Natural killer cell (primary cell): ENCODE measurements around the gene MSANTD2. TPM values are rescaled to one million over a fixed set of nuclear protein-coding genes. Genes with fewer than 3 reads are reported as not detected.

Experiments
- ATAC-seq, 3 donors: fragments of 150-1000 bp in 2 of 3; fragments of 200-7000 bp in 1 of 3; cut with Tn5 transposase; 1 replicate in 1 of 3; 2 replicates in 2 of 3; pipeline ENCODE4 v1.10.0; 2021; ENCODE audit warnings: mild to moderate bottlenecking in 2 of 3, moderate library complexity in 2 of 3
- DNase-seq, 2 donors: peaks; one replicate each; pipeline versions ENCODE4 v3.0.0 to v3.0.0-alpha.2; 2013 to 2021; ENCODE audit warnings: mixed read lengths in 1 of 2
- H3K27ac ChIP-seq: one replicate; pipeline ENCODE4 v1.5.1; 2013; ENCODE audit warnings: mild to moderate bottlenecking, low read length
- H3K27me3 ChIP-seq: one replicate; pipeline ENCODE4 v1.6.1; 2013; ENCODE audit warnings: low read length; ENCODE audit not compliant: control insufficient read depth, insufficient read depth
- H3K36me3 ChIP-seq: one replicate; pipeline ENCODE4 v1.6.1; 2013; ENCODE audit warnings: low read length; ENCODE audit not compliant: control insufficient read depth, insufficient read depth
- H3K4me1 ChIP-seq: one replicate; pipeline ENCODE4 v1.6.1; 2013; ENCODE audit warnings: low read length; ENCODE audit not compliant: control insufficient read depth, insufficient read depth
- H3K4me3 ChIP-seq: one replicate; pipeline ENCODE4 v1.5.1; 2013; ENCODE audit warnings: low read length
- H3K9me3 ChIP-seq: one replicate; pipeline ENCODE4 v1.6.1; 2013; ENCODE audit warnings: low read length; ENCODE audit not compliant: control insufficient read depth, insufficient read depth
- H3K27ac Mint-ChIP-seq, 2 donors: one replicate each; pipeline ENCODE4 v1.8.0; 2022; ENCODE audit warnings: mild to moderate bottlenecking in 2 of 2, mixed read lengths in 2 of 2, moderate library complexity in 1 of 2
- H3K27me3 Mint-ChIP-seq, 2 donors: one replicate each; pipeline ENCODE4 v1.8.0; 2022; ENCODE audit warnings: low read depth in 2 of 2, mixed read lengths in 2 of 2
- H3K36me3 Mint-ChIP-seq: one replicate; pipeline ENCODE4 v1.8.0; 2022; ENCODE audit warnings: mixed read lengths
- H3K4me1 Mint-ChIP-seq, 2 donors: one replicate each; pipeline ENCODE4 v1.8.0; 2022; ENCODE audit warnings: mixed read lengths in 2 of 2
- H3K4me3 Mint-ChIP-seq: one replicate; pipeline ENCODE4 v1.8.0; 2022; ENCODE audit warnings: mild to moderate bottlenecking, moderate library complexity, mixed read lengths
- H3K9me3 Mint-ChIP-seq, 2 donors: one replicate each; pipeline ENCODE4 v1.8.0; 2022; ENCODE audit warnings: mixed read lengths in 2 of 2
- CTCF ChIP-seq: fragments of 200-600 bp; IDR thresholded peaks from one replicate; pipeline ENCODE4 v1.8.0; 2022; ENCODE audit warnings: antibody characterized with exemption
- WGBS: methylation state at CpG from one replicate; pipeline ENCODE4 v1.1.7; 2013; ENCODE audit warnings: missing lambda C conversion rate; ENCODE audit not compliant: insufficient coverage; 5-methylcytosine and 5-hydroxymethylcytosine counted together
- intact Hi-C: fragments of 100-400 bp; cut with micrococcal nuclease; formaldehyde crosslinking; loops from one replicate; pipeline ENCODE4 v1.14.2; 2022
- total RNA-seq, 4 donors: library from RNA; stranded (reverse); fragments of 120-200 nt in 1 of 4; gene quantifications; one replicate each; pipeline versions ENCODE4 v1.2.3 to v1.2.4, GENCODE V29; 2013 to 2022

MSANTD2 gene
- total RNA-seq, 3 donors from 2014 or later (not counting 1 experiment from before 2014, with no cell fraction given), result 10.1 to 14.1 (median 13.3) TPM

DNA sequence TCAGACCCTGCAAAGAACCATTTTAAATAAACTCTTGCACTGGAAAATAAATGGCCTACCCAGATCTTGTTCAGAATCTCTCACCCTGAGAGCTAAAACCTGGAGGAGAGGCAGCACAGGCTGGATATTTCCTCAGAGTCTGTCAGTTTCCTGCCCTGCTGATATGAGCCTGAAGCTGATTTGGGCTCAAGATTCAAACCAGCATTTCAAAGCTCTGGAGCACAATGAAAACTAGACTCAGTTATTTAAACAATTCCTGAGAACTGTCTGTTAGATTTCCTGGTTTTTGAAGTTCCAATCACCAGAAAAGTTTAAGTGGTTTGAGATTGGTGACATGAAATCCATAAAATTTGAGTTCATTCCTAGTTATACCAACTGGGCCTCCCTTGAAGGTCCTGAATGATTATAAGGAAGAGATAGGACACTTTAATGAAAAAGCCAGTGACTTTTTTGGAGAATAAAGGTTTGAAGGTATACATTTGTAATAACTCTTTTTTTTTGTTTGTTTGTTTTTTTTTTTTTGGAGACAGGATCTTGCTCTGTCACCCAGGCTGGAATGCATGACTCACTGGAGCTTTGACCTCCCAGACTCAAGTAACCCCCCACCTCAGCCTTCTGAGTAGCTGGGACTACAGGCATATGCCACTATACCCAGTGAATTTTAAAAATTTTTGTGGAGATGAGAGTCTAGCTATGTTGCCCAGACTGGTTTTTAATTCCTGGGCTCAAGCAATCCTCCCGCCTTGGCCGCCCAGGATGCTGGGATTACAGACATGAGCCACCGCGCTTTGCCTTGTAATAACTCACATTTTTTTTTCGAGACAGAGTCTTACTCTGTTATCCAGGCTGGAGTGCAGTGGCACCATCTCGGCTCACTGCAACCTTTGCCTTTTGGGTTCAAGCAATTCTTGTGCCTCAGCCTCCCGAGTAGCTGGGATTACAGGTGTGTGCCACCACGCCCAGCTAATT is 30.1 kb downstream of the MSANTD2 start:
- no peaks in the 10 kb centered on the region for H3K4me1 Mint-ChIP-seq
- no peak overlapping the region for H3K4me3 ChIP-seq
- H3K9me3 Mint-ChIP-seq, result no peaks in the 10 kb centered on the region
- H3K27ac Mint-ChIP-seq, result no peak overlapping the region
- DNase-seq (no peak), ATAC-seq (no peak)
- no peaks in the 10 kb centered on the region for H3K4me1 ChIP-seq
- no peaks in the 10 kb centered on the region for H3K9me3 ChIP-seq
- no peak overlapping the region for H3K4me3 Mint-ChIP-seq
- no peaks in the 10 kb centered on the region for H3K27me3 ChIP-seq
- H3K36me3 Mint-ChIP-seq, result peaks cover 8% of the 10 kb centered on the region
- peaks cover 27% of the 10 kb centered on the region for H3K36me3 ChIP-seq
- no peaks in the 10 kb centered on the region for H3K27me3 Mint-ChIP-seq
- no peak for TF ChIP-seq CTCF
- WGBS, result 99% methylated on average over 8 of the region's 8 CpGs
- intact Hi-C loops, result loop anchor here (10.0 kb wide), 1 partner anchor 65 kb away; no protein-coding TSS in a partner anchor
- no peak overlapping the region for H3K27ac ChIP-seq

DNA sequence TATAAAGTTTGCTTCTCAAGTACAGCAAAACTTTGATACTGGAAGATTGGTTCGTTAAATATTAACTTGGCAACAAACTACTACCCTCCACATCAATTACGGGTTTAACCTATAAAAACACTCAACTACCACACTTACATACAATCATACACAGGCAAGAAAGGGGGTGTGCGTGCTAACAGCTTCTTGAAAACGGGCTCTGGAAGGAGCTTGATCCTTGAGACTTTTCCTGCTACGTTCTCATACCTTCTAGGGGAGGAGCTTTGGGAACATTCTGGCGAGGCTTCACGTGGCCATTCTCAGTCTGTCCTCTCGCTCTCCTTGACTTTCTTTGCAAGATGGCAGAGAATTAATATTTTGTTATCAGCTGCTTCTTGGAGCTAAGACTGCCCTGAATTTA is 31.3 kb downstream of the MSANTD2 start:
- H3K9me3 ChIP-seq, result no peaks in the 10 kb centered on the region
- 96% methylated on average over 8 of the region's 8 CpGs for WGBS
- no peak overlapping the region for H3K4me3 Mint-ChIP-seq
- H3K36me3 ChIP-seq, result peaks cover 27% of the 10 kb centered on the region
- H3K27me3 Mint-ChIP-seq, result no peaks in the 10 kb centered on the region
- H3K9me3 Mint-ChIP-seq, result no peaks in the 10 kb centered on the region
- H3K27ac Mint-ChIP-seq, result no peak overlapping the region
- H3K27me3 ChIP-seq, result no peaks in the 10 kb centered on the region
- no peaks in the 10 kb centered on the region for H3K4me1 ChIP-seq
- H3K4me3 ChIP-seq, result no peak overlapping the region
- no peak for DNase-seq
- H3K27ac ChIP-seq, result no peak overlapping the region
- peaks cover 8% of the 10 kb centered on the region for H3K36me3 Mint-ChIP-seq
- no peak for ATAC-seq
- intact Hi-C loops, result loop anchor here (10.0 kb wide), 1 partner anchor 66 kb away; no protein-coding TSS in a partner anchor
- H3K4me1 Mint-ChIP-seq, result no peaks in the 10 kb centered on the region
- no peak for TF ChIP-seq CTCF

- Mint-ChIP-seq H3K36me3 (no peaks in the 10 kb centered on the region), H3K27ac (no peak overlapping the region), H3K9me3 (no peaks in the 10 kb centered on the region), H3K27me3 (peaks cover 1 to 10% of the 10 kb centered on the region in 2 donors), H3K4me1 (peaks cover 5 to 6% of the 10 kb centered on the region in 2 donors), H3K4me3 (no peak overlapping the region)
- intact Hi-C loops, result loop anchor here (10.0 kb wide), 1 partner anchor 69 kb away; no protein-coding TSS in a partner anchor
- WGBS, result 95% methylated on average over 2 of the region's 2 CpGs
- Histone ChIP-seq H3K4me3 (no peak overlapping the region), H3K36me3 (peaks cover 19% of the 10 kb centered on the region), H3K27ac (no peak overlapping the region), H3K4me1 (peaks cover 20% of the 10 kb centered on the region), H3K9me3 (no peaks in the 10 kb centered on the region), H3K27me3 (peaks cover 10% of the 10 kb centered on the region)
- DNase-seq (no peak), ATAC-seq (no peak)
- TF ChIP-seq CTCF, result no peak
Measured at GRCh38 chr11:124766156-124766555, 34.0 kb downstream of the MSANTD2 start.
